SKM-1 (cell line): ENCODE data around the gene NCAM1.

ENCODE experiments used
- DNase-seq: peaks from one replicate; lab custom pipeline; 2025; ENCODE audit not compliant: unreplicated experiment; lab: John Stamatoyannopoulos, UW

Gene NCAM1

GRCh38 chr11:113163291-113164030 is 202.2 kb downstream of the NCAM1 start:
- no peak for DNase-seq

- no peak for DNase-seq
Measured at GRCh38 chr11:113166280-113166679, 205.1 kb downstream of the NCAM1 start.

DNA sequence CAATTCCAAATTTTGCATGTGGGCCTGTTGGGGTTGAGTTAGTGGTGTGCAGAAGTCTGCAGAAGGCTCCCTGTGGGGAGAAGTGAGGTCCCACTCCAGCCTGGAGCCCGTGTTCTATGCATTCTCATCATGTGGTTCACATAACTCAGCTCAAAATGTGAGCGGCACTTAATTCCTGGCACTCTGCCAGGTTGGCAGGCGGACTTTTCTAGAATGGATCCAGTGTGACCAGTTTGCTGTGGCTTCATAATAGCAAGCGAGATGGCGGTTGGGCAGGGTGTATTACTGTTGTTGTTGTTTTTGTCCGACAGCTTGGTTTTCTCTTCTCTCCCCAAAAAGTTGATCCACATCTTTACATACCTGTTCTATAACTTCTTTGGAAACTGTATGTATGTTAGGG is 206.4 kb downstream of the NCAM1 start:
- no peak for DNase-seq

GRCh38 chr11:113168354-113169342 is 207.4 kb downstream of the NCAM1 start:
- DNase-seq = no peak

- no peak for DNase-seq
Measured at GRCh38 chr11:113172382-113172951, 211.2 kb downstream of the NCAM1 start.

DNA sequence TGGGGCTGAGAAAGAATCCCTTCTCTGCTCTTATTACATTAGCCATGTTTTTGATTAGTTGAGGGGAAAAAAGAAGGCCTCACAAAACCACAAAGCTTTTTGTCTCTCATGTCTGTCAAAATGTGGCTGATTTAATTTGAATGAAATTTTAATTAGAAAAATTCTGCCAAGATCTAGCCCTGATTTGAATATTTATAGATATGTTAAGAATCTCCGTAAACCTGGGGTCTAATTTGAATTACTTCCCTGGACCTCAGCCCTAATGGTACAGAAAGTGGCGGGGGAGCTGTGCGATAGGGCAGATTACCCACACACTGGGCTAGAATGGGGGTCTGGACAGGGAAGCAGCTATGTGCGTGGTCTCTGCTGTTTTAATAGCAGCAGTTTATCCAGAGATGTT is 211.9 kb downstream of the NCAM1 start:
- no peak for DNase-seq

DNA sequence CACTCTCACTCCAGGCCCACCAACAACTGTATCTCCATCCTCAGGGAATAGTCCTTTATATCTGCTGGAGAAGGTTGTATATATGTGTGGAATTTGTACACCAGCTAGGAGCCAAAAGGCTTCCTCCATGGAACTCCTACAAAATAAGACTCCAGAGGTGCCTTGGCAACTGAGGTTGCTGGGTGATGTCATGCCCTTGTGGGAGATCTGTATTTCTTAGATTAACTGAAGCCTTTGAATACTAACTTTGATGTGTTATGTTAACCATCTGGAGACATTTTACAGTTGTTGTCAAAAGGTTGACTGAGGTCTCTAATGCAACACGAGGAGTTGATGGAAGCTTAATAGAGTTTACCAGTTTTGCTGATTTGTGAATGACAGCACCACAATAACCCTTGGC is 213.7 kb downstream of the NCAM1 start:
- DNase-seq = no peak

DNA sequence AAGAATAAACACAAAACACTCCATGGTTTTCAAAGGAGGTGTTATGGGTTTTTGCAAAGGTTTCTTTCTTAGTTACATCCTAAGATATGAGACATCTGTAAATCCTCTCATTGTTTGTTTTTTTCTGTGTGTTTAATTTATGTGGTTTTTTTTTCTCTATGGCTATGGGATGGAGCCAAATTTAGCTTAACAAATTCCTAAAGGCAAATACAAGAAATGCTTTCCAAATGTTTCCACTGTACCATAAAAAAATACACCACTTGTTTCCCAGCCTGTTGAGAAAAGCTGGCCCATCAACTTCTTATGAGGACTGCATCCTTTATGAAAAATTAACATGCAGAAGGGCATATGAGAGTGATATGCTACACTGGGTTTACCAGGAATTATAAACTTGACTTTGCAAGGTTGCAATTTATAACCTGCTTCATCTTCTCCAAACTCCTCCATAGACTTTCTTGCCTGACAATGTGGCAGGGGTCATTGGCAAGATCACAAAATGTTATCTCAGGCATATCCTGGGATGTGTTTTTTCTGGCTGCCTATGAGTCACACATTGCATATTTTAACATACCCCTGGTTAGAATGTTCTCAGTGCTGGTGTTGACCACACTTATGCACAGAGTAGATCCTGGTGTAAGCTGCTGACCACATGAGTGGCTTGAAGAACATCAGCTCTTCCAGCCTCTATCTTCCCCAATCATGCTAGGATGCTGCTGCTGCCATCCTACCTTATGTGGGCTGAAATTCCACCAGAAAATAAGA is 215.6 kb downstream of the NCAM1 start:
- DNase-seq = no peak

DNA sequence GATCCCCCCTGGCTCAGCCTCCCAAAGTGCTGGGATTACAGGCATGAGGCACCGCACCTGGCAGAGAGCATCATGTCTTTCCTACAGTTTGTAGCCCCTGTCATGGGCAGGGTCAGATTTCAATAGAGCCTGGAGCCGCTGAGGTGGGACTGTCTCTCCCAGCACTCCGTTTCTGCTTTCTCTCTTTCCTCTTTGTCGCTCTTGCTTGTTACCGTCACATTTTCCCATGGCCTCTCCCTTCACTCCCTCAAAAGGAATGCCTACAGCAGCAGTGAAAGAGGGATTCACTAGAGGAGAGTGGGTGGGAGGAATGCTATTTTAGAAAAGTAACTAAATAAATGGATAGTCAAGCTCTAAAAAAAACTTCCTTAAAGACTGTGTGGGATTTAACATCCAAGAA is 216.5 kb downstream of the NCAM1 start:
- no peak for DNase-seq

GRCh38 chr11:113178381-113179070 is 217.3 kb downstream of the NCAM1 start:
- no peak for DNase-seq

DNA sequence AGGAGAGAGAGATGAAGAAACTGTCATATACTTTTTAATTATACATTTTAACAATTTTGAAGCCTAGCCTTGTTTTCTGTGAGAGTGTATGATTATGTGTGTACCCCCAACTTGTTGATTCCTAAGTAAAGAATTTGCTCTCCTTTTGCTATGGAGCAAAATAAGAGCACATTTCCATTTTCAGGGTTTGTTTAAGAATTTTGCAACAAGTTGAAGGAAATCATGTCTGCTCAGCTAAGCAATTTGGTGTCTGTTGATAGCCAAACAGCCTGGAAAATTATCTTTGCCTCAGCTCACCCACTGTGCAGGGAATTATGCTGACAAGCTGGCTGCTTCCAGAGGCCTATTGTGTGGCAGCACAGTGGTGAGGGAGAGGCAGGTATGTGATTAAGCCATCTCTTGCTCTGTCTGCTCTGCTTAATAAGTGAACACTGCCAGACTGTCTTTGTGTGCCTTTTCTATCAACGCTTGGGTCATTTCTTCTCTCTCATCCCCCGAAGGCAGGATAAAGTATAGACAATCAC is 218.0 kb downstream of the NCAM1 start:
- no peak for DNase-seq

- DNase-seq = no peak
Measured at GRCh38 chr11:113181094-113181493, 219.9 kb downstream of the NCAM1 start.

DNA sequence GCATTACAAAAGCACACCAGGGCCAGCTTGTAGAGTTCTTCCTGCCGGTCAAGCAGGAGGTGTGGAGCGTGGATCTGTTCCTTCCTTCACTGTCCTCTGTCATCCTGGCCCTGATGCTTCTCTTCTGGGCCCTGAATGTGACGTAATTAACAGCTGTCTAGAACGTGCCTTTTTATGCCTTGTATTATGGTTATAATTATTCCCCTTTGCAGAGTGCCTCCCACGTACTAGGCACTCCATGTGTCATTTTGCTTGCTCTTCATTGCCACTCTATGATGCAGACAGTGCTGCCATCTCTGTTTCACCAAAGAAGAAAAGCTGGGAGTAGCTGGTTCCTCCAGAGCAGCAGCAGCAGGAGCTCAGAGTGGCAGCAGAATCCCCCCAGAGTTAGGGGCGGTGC is 221.1 kb downstream of the NCAM1 start:
- no peak for DNase-seq

DNA sequence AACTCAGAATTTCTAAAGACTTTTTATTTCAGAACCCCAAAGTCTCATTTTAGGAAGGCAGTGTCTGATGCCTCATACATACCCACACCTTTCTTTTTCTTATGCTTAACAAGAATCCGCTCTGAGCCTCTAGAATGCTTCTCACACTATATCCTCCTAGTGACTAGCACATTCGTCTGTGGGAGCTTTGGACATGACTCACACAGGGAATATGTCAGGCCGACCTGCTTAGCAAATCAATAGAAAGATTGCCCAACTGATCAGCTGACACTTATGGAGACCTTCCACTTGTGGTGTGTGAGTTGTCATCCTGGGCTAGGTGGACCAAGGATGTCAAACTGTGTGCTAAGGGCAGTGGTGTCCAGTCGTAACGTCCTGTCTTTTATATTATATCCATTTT is 223.3 kb downstream of the NCAM1 start:
- no peak for DNase-seq

DNA sequence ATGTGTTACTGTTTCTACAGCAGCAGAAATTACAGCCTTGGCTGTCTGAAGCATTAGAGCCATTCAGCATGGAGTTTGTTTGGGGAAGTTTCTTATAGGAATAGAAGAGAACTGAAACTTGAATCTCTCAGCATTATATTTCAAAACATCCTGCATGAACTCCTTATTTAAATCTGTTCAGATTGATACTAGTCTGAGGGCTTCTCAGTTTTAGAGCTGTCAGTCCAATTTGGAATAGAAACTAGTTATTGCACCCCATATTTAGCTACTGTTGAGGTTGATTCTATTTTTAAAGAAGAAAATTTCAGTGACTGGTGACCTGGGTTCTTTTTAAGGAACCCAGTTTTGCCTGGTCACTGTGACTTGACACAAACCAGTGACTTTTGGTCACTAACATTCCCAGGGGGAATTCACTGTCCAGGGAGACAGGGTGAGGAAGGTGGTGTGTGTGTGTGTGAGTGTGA is 227.2 kb downstream of the NCAM1 start:
- DNase-seq = peak; percentile 9

- DNase-seq = no peak
Measured at GRCh38 chr11:113189909-113190667, 228.9 kb downstream of the NCAM1 start.

DNA sequence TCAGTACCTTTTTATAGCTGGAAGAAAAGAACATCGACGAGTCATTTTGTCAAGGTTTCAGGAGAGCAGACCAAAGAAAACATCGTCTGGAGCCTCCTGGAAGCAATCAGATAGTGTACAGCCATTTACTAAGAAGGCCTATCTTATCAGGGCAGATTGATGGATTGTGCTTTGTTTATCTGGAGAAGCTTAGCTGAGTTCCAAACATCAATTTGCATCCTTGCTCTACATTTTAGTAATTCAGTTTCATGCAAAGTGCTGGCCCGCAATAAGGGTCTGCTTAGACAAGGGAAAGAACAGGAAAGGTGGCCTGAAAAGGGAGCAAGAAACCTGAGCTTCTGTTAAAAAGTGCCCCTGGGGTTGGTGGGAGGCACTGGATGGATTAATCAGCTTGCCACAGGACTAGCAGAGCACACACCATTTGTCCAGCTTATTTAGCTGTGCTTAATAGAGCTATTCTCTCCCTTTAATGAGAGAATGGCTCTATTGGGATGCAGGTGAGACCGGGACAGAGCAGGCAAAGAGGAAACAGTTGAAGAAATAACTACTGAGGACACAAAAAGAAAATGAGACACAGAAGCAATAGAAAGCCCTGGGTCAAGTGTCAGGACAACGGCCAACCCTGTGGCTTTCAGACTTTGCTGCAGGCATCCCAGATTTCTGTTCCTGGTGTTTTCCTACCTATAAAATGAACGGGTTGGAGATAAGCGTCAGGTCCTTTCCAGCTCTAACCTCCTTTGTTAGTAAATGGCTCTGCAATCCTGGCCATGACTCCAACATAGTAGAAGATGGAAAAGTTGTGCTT is 231.1 kb downstream of the NCAM1 start:
- DNase-seq = no peak

DNA sequence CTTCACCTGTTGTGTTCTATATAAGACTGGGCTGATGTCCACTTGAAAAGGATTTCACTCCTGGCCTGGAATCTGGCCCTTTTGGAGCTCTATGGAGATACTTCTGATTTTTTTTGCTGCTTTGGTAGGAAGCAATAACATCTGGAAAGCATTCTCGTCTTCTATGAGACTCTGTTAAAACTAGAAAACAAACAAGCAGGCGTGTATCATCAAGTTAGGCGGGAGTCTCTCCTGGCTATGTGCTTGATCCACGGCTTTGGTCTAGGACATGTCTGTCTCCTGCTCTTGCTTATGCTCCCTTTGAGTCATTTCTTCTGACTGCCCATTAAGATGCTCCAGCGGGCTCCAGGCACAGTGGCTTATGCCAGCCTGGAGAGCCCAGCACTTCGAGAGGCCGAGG is 231.8 kb downstream of the NCAM1 start:
- no peak for DNase-seq

GRCh38 chr11:113193946-113194345 is 232.7 kb downstream of the NCAM1 start:
- DNase-seq = no peak
